Measurements from ENCODE around the gene UBE2J2. TPM values are rescaled to one million over a fixed set of nuclear protein-coding genes. Genes with fewer than 3 reads are reported as not detected.

The UBE2J2 gene
- total and polyA plus RNA-seq, 2 of the 13 experiments (the other 11 are each of a cell fraction or from before 2014, with no cell fraction given) = 25.4 to 29.4 TPM

DNA sequence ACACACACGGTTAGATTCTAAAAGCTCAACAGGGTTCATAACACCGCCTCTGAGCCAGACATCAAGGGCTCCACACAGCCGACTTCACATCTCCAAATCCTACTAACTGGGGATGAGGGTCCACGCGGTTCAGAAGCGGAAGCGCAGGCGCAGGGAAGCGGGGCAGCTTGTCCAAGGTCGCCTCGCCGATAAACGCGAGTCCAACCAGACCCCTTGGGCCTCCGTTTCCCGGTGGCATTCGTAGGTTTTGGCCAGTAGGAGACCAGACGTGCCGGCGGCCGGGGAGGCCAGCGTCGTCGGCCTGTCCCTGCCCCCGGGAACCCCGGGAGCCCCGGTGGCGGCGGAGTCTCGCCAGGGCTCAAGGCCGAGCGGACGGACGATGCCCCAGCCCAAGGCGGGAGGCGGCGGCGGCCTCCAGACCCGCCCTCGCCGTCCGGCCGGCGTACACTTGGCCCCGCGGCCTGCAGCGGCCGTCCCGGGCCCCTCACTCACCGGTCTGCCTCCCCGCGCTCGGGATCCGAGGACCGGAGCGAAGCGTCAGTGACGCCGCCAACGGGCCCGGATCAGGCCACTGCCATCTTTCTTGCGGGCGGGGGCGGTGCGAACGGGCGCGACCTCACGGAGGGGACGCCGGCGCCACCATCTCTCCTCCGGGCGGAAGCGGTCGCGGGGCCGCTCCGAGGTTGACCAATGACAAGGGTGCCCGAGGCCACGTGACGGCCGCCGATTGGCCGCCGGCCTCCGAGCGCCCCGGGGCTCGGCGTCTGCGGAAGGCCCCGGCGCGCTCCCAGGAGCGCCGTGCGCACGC is 42.0 kb downstream of the UBE2J2 start, which contains the start of gene SDF4 (continued):
- TF ChIP-seq, protein P1, sequence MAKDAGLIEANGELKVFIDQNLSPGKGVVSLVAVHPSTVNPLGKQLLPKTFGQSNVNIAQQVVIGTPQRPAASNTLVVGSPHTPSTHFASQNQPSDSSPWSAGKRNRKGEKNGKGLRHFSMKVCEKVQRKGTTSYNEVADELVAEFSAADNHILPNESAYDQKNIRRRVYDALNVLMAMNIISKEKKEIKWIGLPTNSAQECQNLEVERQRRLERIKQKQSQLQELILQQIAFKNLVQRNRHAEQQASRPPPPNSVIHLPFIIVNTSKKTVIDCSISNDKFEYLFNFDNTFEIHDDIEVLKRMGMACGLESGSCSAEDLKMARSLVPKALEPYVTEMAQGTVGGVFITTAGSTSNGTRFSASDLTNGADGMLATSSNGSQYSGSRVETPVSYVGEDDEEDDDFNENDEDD (CRISPR knock-in tag; IDR thresholded peaks at IDR 0.05; ENCODE audit: borderline replicate concordance) = no peak
- TF ChIP-seq, protein P2, sequence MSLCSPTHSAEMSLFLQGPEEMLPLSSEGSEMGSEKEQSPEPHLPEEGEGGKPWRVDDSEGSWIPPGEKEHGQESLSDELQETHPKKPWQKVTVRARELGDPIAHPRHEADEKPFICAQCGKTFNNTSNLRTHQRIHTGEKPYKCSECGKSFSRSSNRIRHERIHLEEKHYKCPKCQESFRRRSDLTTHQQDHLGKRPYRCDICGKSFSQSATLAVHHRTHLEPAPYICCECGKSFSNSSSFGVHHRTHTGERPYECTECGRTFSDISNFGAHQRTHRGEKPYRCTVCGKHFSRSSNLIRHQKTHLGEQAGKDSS (CRISPR knock-in tag; IDR thresholded peaks at IDR 0.05; ENCODE audit: borderline replicate concordance, low read depth) = no peak
- TF ChIP-seq TOE1 (CRISPR knock-in tag; IDR thresholded peaks at IDR 0.05) (no peak), GZF1 (CRISPR knock-in tag; IDR thresholded peaks at IDR 0.05) (no peak), RFXANK (CRISPR knock-in tag; IDR thresholded peaks at IDR 0.05) (no peak), MAZ (IDR thresholded peaks at IDR 0.05; ENCODE audit: borderline replicate concordance, low read depth, low read length) (no peak), MAZ (CRISPR knock-in tag; IDR thresholded peaks at IDR 0.05; ENCODE audit: low read depth) (peak; percentile 60; the same call in 1 of the 2 replicates), ELF4 (CRISPR knock-in tag; IDR thresholded peaks at IDR 0.05; ENCODE audit: borderline replicate concordance) (peak; percentile 79; the same call in 1 of the 2 replicates), ZNF678 (CRISPR knock-in tag; IDR thresholded peaks at IDR 0.05) (0 out of 2 replicates have a peak, but pooled peaks have one; percentile 39), ZNF670 (CRISPR knock-in tag; IDR thresholded peaks at IDR 0.05; ENCODE audit: borderline replicate concordance) (peak; percentile 53; the same call in 1 of the 2 replicates), SRSF1 (optimal IDR thresholded peaks at IDR 0.05; ENCODE audit: low read depth, low read length) (peak; percentile 61), DR1 (CRISPR knock-in tag; IDR thresholded peaks at IDR 0.05) (no peak; the same call in 1 of the 2 replicates)
- TF ChIP-seq, protein P3, sequence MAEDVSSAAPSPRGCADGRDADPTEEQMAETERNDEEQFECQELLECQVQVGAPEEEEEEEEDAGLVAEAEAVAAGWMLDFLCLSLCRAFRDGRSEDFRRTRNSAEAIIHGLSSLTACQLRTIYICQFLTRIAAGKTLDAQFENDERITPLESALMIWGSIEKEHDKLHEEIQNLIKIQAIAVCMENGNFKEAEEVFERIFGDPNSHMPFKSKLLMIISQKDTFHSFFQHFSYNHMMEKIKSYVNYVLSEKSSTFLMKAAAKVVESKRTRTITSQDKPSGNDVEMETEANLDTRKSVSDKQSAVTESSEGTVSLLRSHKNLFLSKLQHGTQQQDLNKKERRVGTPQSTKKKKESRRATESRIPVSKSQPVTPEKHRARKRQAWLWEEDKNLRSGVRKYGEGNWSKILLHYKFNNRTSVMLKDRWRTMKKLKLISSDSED (CRISPR knock-in tag; IDR thresholded peaks at IDR 0.05) = no peak
- TF ChIP-seq, protein P4, sequence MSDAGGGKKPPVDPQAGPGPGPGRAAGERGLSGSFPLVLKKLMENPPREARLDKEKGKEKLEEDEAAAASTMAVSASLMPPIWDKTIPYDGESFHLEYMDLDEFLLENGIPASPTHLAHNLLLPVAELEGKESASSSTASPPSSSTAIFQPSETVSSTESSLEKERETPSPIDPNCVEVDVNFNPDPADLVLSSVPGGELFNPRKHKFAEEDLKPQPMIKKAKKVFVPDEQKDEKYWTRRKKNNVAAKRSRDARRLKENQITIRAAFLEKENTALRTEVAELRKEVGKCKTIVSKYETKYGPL (CRISPR knock-in tag; IDR thresholded peaks at IDR 0.05) = no peak
- TF ChIP-seq, protein P5, sequence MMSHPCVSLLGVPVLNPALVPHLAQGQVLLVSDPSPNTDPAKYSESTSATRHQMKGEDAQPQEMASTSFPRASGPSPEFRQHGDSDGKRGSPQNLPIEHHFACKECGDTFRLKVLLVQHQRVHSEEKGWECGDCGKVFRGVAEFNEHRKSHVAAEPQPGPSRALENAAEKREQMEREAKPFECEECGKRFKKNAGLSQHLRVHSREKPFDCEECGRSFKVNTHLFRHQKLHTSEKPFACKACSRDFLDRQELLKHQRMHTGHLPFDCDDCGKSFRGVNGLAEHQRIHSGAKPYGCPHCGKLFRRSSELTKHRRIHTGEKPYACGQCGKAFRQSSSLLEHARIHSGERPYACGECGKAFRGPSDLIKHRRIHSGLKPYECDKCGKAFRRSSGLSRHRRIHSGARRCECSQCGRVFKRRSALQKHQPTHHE (CRISPR knock-in tag; IDR thresholded peaks at IDR 0.05; ENCODE audit: borderline replicate concordance) = peak; percentile 27; the same call in 1 of the 2 replicates
- TF ChIP-seq, protein P6, sequence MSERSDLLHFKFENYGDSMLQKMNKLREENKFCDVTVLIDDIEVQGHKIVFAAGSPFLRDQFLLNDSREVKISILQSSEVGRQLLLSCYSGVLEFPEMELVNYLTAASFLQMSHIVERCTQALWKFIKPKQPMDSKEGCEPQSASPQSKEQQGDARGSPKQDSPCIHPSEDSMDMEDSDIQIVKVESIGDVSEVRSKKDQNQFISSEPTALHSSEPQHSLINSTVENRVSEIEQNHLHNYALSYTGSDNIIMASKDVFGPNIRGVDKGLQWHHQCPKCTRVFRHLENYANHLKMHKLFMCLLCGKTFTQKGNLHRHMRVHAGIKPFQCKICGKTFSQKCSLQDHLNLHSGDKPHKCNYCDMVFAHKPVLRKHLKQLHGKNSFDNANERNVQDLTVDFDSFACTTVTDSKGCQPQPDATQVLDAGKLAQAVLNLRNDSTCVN (CRISPR knock-in tag; IDR thresholded peaks at IDR 0.05; ENCODE audit: borderline replicate concordance) = peak; percentile 52; the same call in 1 of the 2 replicates

Measured in HepG2 (cell line).